ENCODE results near the gene TTLL8.
A peak's percentile ranks its signal among the peaks of the same experiment; 100 is the strongest.
"Not testable (repeated sequence)": the region's sequence is repeated elsewhere in the genome, so short reads cannot be mapped to it uniquely, and the experiment has no call there.

Gene TTLL8

GRCh38 chr22:50058061-50058905 lies at the start of gene TTLL8:
Gene TTLL8, minus strand, starts transcription at chr22:50058298.
- DNase-seq: peak; percentile 41

- DNase-seq: no peak
Observed at GRCh38 chr22:50107529-50107928, 49.4 kb upstream of the TTLL8 start.

DNA sequence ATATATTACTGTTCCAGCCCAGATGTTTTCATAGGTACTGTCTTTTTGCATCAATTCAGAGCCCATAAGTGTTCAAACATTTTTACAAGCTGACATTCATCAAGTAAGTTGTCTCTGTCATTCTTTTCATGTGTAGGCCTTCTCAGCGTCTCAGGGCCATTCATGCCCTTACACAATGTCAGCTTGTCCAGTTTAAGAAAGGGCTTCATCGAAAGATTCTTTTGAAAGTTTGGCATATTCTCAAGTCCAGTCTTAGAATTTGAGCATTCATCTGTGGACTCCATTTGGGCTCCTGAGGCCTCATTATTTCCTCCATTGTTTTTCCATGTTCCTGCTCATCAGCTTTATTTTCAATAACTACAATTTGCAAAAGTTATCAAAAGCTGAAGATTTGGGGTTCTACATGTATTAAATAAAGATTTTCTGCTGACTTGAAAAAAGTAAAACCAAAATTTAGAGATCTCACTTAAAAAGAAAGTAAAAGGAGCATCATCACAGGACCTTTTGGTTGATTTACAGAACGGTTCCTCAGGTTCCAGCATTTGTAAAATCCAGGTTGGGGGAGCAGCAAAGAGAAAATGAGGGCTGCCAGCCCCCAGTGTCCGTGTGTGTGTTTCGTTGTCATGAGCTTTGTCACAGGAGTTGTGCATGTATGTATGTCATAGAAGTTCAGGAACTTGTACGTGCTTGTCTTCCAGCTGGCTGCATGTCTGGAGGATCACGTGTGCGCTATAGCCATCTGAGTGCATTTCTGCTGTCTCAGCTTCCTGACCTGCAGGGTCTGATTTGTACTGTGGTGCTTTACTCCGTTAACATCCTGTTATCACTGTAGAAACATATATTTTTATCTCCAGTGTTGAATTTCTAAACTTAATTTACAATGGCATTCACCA lies 47.4 kb upstream of the TTLL8 start:
- peak; percentile 83 for DNase-seq

- DNase-seq: no peak
Observed at GRCh38 chr22:50104141-50104544, 46.0 kb upstream of the TTLL8 start.

DNA sequence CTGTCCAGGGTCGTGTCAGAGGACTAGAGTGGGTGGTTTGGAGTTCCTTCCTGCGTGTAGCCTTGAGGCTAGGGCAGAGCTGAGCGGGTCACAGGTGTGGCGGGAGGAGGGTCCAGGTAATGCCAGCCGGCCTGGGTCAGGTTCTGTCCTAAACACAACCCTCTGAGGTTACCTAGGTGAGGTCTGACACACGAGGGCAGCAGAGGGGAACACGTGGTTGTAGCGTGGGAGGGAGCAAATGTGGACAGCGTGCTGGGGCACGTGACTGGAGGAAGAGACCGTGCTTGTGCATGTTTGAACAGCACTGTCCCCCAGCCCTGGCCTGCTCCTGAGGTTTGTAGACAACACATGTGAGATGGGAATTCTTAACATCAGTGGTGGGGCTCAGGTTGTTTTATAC lies 44.8 kb upstream of the TTLL8 start:
- no peak for DNase-seq

GRCh38 chr22:50101870-50102565 lies 43.9 kb upstream of the TTLL8 start:
- no peak for DNase-seq

GRCh38 chr22:50098052-50098451 lies 40.0 kb upstream of the TTLL8 start:
- no peak for DNase-seq

DNA sequence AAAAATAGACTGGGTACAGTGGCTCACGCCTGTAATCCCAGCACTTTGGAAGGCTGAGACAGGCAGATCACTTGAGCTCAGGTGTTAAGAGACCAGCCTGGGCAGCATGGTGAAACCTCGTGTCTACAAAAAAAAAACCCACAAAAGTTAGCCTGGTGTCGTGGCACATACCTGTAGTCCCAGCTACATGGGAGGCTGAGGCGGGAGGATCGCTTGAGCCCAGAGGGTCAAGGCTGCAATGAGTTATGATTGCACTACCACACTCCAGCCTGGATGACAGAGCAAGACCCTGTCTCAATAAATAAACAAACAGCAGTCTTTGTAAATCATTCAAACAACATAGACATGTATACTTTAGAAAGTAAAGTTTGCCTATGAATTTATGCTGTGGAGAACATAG lies 34.2 kb upstream of the TTLL8 start:
- DNase-seq: no peak

GRCh38 chr22:50091092-50091768 lies 33.1 kb upstream of the TTLL8 start:
- no peak for DNase-seq

GRCh38 chr22:50090412-50090714 lies 32.3 kb upstream of the TTLL8 start:
- no peak for DNase-seq

DNA sequence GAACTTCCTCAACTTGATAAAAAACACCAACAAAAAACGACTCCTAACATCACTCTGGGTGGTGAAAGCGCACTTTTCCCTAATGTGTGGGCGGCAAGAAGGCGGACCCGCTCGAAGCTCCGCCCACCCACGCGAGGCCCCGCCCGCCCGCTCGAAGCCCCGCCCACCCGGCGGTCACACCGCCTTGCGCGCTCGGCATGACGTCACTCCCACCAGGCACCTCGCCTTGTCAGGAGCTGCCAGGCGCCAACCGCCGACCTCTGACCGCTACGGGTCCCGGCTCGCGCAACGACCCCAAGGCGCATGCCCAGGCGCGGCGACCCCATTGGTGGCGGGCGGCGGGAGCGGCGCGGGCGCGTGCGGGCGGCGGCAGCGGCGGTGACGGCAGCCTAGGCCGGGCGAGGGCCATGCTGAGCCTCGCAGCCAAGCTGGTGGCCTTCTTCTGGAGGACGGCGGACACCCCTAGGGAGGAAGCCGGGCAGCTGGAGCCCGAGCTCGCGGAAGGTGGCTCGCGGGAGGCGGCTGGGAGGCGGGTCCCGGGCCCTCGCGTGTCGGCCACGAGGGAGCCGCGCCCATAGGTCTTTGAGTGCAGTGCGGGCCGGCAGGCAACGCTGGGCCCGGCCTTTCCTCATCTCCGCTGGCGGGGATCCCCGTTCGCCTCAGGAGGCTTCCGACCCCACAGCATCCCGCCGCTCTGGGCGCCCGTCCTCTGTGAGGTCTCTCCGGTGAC lies 31.7 kb upstream of the TTLL8 start, which contains the start of gene MOV10L1:
TSS of gene MOV10L1 (plus strand) at position 325 of the 730 bp plus-strand sequence. CDS start at position 408, 83 bp downstream.
- DNase-seq: no peak

DNA sequence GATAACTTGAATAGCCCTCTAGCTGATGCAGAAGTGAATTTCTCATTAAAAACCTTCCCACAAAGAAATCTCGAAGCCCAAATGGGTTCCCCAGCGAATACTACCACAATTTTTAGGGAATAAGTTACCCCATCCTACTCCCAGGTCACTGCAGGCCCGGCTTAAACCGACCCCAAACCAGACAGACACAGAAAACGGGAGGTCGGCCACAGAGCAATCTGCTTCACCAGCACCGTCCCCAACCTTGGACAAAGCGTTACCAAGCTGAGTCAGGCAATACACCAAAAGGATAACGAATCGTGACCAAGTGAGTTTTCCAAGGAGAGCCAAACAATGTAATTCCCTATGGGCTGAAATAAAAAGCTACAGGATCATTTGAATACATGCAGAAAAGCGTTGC lies 31.1 kb upstream of the TTLL8 start:
- DNase-seq: no peak

DNA sequence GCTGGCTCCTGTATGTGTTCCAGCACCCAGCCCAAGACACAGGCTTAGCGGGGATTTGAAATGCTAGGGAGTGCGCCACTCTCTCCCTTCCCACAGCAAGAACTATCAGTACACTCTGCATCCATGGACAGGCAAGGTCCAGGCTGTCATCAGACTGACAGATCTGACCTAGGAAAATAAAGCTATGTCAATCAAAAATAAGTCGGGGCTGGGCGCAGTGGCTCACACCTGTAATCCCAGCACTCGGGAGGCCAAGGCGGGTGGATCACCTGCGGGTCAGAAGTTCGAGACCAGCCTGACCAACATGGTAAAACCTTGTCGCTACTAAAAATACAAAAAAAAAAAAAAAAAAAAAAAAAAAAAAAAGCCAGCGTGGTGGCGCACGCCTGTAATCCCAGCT lies 30.0 kb upstream of the TTLL8 start:
- DNase-seq: no peak

- no peak for DNase-seq
Observed at GRCh38 chr22:50087646-50088045, 29.5 kb upstream of the TTLL8 start.

DNA sequence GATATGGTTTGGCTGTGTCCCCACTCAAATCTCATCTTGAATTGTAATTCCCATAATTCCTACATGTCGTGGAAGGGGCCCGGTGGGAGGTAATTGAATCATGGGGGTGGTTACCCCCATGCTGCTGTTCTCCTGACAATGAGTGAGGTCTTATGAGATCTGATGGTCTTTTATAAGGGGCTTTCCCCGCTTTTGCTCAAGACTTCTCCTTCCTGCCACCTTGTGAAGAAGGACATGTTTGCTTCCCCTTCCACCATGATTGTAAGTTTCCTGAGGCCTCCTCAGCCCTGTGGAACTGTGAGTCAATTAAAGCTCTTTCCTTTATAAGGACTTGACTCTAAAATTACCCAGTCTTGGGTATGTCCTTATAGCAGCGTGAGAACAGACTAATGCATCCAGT lies 28.9 kb upstream of the TTLL8 start:
- DNase-seq: not testable (repeated sequence)

- DNase-seq: no peak
Observed at GRCh38 chr22:50086526-50086925, 28.4 kb upstream of the TTLL8 start.

DNA sequence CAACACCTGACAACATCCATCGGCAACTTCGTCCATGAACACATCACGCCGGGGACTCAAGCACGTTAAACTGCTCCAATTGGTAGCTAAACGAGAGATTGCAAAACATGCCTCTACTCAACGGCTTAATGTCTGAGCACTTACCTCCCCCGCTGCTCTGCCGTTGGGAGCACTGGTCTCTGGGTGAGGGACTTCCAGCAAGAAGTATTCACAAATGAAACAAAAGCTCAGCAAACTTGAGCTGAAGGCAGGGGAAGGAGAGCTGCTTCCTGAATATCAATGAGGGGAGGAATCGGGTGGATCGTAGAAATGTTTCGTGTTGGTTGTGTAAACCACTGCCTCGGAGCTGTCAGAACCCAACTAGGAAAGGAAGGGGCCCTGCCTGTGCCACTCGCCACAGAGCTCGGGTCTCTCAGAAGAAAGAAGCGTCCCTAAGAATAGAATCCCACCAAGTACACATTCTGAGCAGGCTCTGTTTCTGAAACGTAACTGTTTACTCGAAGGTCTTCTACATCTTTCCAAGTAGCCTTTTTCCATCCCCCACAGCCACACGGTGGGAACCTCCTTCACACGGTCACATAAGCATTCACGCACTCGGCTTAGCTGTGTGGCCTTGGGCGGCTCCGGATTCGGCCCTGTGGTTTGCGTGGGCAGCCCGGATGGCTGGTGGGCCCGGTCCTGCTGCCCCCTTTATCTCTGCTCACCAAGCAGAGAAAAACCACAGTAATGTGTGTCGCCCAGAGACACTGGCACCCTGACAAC lies 27.3 kb upstream of the TTLL8 start, which contains the start of gene MLC1:
TSS of gene MLC1 (minus strand) at position 216 of the 762 bp plus-strand sequence. CDS start 524 bp downstream, outside the sequence.
- peak; percentile 29 for DNase-seq

GRCh38 chr22:50084614-50085021 lies 26.5 kb upstream of the TTLL8 start:
- no peak for DNase-seq

DNA sequence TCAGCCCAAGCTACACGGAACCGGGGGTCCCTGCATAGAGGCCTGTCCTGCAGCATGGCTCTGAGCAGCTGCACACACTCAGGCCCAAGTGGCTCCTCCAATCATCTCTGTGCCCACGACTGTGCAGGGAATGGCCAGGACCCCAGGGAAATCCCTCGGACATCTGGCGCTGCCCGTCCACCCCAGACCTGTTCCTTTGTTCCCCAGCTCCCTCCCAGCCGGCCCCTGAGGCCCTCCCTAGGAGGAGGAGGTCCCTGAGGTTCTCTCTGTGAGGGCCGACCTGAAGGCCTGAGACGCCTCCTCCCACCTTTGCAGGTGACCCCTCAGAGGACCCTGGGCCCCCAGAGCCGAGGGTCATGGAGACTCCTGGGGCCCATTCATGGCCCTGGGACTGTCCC lies 26.0 kb upstream of the TTLL8 start:
- DNase-seq: peak; percentile 26

DNA sequence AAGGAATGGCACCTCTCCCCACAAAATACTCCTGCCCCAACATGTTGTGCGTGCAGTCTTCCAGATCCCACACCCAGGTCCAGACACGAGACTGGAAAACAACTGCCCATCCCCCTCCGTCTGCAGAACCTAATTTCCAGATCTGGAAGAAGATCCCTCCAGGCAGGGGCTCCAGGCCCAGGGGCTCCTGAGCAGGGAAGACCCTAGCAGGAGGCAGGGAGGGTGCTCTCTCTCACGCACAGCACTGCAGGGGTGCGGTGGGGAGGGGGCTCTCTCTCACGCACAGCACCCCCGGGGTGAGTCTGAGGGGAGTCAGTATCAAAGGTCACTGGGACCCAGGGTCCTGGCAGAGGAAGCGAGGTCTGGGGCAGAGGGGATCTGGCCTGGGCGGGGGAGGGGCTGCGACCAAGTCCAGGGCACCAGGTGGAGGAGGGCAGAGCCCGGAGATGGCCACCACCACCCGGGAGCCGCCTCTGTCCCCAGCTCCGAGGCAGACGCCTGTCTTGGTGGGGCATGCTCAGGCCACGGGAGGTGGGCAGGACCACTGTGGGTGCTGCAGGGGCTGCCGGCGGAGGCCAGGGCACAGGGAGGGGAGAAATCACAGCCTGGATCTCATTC lies 25.5 kb upstream of the TTLL8 start:
- DNase-seq: peak; percentile 47
